ENCODE data around the gene MED6.

GRCh38 chr14:70585231-70585630 lies 15.2 kb downstream of the MED6 start:
- TF ChIP-seq GATA2 (IDR thresholded peaks at IDR 0.05; ENCODE audit: low read depth, low read length) (no peak), GATA3 (IDR thresholded peaks at IDR 0.05; ENCODE audit: low read depth, low read length) (no peak)
